A549 treated with GW870086 at 1 μM for 4 hours (cell line): Measurements from ENCODE around the gene FANCE. TPM values are rescaled to one million over a fixed set of nuclear protein-coding genes. Genes with fewer than 3 reads are reported as not detected.

Source experiments
- total RNA-seq: library from RNA; stranded (reverse); fragments of 200-300 nt; extraction: Qiagen RNA extraction; gene quantifications from 5 replicates; pipeline ENCODE4 v1.2.3, GENCODE V29; 2022; ENCODE audit warnings: low read depth

FANCE gene, protein sequence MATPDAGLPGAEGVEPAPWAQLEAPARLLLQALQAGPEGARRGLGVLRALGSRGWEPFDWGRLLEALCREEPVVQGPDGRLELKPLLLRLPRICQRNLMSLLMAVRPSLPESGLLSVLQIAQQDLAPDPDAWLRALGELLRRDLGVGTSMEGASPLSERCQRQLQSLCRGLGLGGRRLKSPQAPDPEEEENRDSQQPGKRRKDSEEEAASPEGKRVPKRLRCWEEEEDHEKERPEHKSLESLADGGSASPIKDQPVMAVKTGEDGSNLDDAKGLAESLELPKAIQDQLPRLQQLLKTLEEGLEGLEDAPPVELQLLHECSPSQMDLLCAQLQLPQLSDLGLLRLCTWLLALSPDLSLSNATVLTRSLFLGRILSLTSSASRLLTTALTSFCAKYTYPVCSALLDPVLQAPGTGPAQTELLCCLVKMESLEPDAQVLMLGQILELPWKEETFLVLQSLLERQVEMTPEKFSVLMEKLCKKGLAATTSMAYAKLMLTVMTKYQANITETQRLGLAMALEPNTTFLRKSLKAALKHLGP
- total RNA-seq, result 2.6 to 3.8 TPM (median 3.2 TPM) in 5 replicates

DNA sequence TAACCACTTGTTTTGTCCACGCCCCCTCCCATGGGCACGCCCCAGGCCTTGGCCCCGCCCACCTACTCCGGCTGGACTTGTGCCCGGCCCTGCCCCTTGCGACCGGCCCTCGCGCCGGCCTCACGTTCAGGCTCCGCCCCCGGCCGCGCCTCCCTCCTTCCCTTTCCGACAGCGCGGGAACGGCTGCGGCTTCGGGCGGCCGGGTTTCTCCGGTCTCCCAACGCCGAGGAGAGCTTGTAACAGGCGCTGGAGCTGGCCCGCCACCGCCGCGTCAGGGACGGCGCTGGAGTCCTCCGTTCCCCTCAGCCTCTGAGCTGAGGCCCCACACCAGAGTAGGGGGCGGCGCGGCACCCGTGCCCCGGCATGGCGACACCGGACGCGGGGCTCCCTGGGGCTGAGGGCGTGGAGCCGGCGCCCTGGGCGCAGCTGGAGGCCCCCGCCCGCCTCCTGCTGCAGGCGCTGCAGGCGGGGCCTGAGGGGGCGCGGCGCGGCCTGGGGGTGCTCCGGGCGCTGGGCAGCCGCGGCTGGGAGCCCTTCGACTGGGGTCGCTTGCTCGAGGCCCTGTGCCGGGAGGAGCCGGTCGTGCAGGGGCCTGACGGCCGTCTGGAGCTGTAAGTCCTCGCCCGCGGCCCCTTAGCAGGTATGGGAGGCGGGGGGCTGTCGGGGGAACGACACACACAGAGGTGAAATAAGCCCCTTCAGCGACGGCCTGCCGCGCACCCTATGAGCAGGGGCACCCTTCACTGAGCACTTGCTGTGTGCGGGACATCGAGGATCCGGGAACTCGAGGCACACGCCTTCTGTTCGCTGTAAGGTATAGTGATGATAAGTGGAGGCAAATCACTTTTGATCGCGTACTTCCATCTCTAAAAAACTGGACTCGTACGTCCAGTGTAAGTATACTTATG, at the start of gene FANCE:
FANCE (plus strand) TSS at position 156 of the 908 bp plus-strand sequence; CDS start at position 364, 208 bp downstream.

GRCh38 chr6:35468181-35468979, 16.2 kb downstream of the FANCE start, which contains the start of gene RPL10A:
Gene RPL10A (plus strand): TSS chr6:35468401. CDS start chr6:35468435, 34 bp downstream.

GRCh38 chr6:35496841-35497570, 44.9 kb downstream of the FANCE start, which contains the start of gene TEAD3:
Gene TEAD3 (minus strand): TSS chr6:35497079.

DNA sequence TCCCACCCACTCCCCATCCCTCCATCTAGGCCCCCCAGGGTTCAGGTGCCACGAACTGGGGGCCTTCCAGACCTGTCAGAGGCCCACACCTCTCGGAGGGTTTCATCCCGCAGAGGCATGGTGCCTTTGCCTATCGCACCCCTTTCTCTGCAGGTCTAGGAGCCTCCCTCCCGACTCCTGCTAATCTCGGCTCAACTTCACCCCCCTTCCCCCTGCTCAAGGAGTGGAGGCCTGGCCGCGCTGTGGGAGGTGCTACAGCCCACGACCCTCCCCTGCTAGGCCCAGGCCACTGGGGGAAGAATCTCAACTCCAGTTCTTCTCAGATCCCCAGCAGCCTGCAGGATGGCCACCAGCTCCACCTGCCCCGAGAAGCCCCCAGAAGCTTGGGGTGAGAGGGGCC, 60.6 kb downstream of the FANCE start, which contains the start of gene TULP1:
TULP1 (minus strand) TSS at position 157 of the 400 bp plus-strand sequence; CDS start at position 119, 38 bp downstream.

Other genes starting within 250 kb of the FANCE start
- 0.02 to 0.07 TPM (median 0.06 TPM) in 5 replicates for gene SCUBE3, start 238.4 kb upstream of the FANCE start, total RNA-seq
- gene ZNF76, start 192.6 kb upstream of the FANCE start, total RNA-seq, result 7.6 to 9.6 TPM (median 9.1 TPM) in 5 replicates
- 0.06 TPM in 1 of 5 replicates, not detected in the others for gene DEF6, start 154.5 kb upstream of the FANCE start, total RNA-seq
- 5.1 to 6.6 TPM (median 5.8 TPM) in 5 replicates for gene PPARD, start 109.8 kb upstream of the FANCE start, total RNA-seq
- 1,499 to 1,536 TPM (median 1,517 TPM) in 5 replicates for gene RPL10A, start 16.1 kb downstream of the FANCE start, total RNA-seq
- gene TEAD3, start 44.7 kb downstream of the FANCE start, total RNA-seq, result 5.0 to 7.6 TPM (median 6.7 TPM) in 5 replicates
- not detected in 5 replicates for gene TULP1, start 60.6 kb downstream of the FANCE start, total RNA-seq
- 40.6 to 57.1 TPM (median 47.9 TPM) in 5 replicates for gene FKBP5, start 236.6 kb downstream of the FANCE start, total RNA-seq